GM18505 (cell line): ENCODE data around the gene AK3.
"Not testable (repeated sequence)": the region's sequence is repeated elsewhere in the genome, so short reads cannot be mapped to it uniquely, and the experiment has no call there.

Experiments
- ATAC-seq: cut with Tn5 transposase; IDR thresholded peaks from one replicate; pipeline ENCODE4 v1.9.1; 2021; ENCODE audit not compliant: unreplicated experiment
- POLR2A ChIP-seq: IDR thresholded peaks from 4 replicates; pipeline ENCODE4 v1.6.1; 2011; ENCODE audit warnings: borderline replicate concordance; ENCODE audit not compliant: insufficient read depth, insufficient read length; ENCODE audit errors: extremely low read depth

Gene AK3

GRCh38 chr9:4661611-4662010, 79.4 kb downstream of the AK3 start:
- no peak for ATAC-seq
- TF ChIP-seq POLR2A, result no peak

- ATAC-seq, result no peak
- no peak for TF ChIP-seq POLR2A
Measured at GRCh38 chr9:4661165-4661564, 79.8 kb downstream of the AK3 start.

- not testable (repeated sequence) for ATAC-seq
Measured at GRCh38 chr9:4660665-4661064, 80.3 kb downstream of the AK3 start.
